GM12801 (cell line): ENCODE data around the gene WSCD2.

Experiments
- TF ChIP-seq, protein P1 (sequence below): IDR thresholded peaks from one replicate; pipeline ENCODE4 v1.5.1; 2011; ENCODE audit warnings: control low read depth; ENCODE audit not compliant: insufficient read length; ENCODE audit errors: extremely low read depth

WSCD2 gene

DNA sequence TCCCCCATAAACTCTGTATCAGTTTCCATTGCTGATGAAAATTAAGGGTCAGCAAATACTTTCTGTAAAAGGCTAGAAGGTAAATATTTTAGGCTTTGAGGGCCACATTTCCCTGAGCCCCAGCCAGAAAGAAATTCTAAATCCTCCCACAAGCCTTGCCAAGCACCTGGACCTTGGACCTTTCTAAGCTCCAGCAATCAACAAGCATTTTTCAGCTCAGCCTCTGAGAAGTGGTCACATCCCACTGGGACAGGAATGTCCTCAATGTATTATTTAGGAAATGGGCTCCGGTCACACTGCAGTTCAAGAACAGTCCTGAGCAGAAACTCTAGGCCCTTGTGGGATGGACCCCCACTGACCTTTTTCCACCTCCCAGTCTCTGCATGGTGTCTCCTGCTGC, 55.9 kb downstream of the WSCD2 start:
- TF ChIP-seq, protein P1, sequence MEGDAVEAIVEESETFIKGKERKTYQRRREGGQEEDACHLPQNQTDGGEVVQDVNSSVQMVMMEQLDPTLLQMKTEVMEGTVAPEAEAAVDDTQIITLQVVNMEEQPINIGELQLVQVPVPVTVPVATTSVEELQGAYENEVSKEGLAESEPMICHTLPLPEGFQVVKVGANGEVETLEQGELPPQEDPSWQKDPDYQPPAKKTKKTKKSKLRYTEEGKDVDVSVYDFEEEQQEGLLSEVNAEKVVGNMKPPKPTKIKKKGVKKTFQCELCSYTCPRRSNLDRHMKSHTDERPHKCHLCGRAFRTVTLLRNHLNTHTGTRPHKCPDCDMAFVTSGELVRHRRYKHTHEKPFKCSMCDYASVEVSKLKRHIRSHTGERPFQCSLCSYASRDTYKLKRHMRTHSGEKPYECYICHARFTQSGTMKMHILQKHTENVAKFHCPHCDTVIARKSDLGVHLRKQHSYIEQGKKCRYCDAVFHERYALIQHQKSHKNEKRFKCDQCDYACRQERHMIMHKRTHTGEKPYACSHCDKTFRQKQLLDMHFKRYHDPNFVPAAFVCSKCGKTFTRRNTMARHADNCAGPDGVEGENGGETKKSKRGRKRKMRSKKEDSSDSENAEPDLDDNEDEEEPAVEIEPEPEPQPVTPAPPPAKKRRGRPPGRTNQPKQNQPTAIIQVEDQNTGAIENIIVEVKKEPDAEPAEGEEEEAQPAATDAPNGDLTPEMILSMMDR, result no peak

DNA sequence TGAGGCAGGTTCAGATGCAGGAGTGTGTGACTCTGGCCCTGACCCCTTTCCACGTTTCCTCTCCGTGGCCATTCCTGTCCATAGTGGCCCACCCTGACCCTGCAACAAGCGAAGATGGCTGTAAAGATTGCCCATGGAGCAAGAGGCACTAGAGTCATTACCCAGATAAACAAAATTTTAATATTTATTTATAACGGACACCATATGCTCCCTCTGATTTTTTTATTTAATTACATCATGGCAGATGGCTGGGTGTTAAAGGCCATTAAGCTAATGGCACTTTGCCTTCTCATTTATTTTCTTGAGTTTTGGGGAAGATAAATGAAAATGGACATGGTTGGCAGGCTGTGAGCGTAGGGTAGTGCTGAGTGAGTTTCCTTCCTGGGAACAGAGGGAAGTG, 58.7 kb downstream of the WSCD2 start:
- TF ChIP-seq, protein P1, result no peak

DNA sequence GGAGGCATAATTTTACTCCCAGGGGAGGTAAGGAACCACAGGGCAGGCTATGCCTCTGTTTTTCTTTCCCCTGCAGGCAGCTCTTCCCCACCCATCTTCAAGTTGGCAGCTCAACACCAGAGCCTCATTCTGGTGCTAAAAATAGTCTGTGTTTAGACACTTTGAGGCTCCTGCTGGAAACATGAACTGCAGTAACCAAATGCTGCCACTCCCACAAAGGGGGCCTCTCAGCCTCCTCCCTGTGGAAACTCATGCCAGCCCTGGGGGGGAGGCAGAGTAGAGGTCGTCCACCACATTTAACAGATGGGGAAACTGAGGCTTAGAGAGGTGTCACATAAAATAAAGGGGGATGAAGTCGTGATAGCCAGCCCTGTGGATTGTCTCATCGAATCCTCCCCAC, 61.4 kb downstream of the WSCD2 start:
- TF ChIP-seq, protein P1, result no peak

DNA sequence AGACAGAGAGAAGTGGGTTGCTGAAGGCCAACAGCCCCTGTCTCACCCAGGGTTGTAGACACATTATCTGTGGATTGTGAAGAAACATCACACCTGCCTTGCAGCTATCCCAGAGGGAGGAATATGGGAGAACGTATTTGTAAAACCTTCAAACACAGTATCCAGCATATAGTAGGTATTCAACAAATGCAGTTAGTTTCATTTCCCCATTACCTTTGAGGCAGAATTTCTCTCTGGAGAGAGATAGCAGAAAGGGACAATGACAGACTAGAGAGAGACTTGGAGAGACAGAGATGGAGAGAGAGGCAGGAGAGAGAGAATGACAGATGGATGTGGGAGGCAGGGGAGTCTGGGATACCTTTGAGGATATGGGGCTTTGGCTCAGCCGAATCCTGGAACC, 62.0 kb downstream of the WSCD2 start:
- TF ChIP-seq, protein P1, result no peak

DNA sequence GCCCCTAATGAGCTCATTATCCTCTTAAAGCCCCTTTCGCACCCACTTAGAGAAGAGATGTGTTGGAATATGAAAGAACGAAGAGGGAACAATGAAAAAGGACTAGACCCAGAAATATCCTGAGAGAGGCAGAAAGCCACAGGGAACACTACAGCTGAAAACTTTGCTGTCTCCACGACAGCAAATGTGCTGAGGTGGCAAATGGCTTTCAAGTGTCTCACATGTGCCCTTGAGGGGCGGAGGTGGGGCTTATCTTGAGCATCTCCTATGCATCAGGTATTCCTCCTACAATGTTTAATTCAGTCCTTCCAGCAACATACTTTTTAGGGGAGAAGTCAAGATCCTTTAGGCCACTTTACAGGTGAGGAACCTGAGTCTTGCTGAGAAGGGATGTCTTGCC, 62.9 kb downstream of the WSCD2 start:
- TF ChIP-seq, protein P1, result no peak

DNA sequence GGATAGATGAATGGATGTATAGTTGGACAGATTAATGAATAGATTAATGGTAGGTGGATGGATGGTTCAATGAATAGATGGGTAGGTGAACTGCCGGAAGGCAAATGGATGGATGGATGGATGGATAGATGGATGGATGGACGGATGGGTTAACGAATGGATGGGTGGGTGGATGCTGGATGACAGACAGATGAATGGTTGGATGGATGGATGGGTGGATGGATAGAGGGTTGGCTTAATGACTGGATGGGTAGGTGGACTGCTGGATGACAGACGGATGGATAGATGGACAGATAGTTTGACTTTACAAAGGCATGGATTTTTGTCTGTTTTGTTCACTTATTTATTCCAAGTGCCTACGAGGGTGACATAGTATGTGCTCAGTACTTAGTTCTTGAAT, 64.4 kb downstream of the WSCD2 start:
- TF ChIP-seq, protein P1, result no peak

DNA sequence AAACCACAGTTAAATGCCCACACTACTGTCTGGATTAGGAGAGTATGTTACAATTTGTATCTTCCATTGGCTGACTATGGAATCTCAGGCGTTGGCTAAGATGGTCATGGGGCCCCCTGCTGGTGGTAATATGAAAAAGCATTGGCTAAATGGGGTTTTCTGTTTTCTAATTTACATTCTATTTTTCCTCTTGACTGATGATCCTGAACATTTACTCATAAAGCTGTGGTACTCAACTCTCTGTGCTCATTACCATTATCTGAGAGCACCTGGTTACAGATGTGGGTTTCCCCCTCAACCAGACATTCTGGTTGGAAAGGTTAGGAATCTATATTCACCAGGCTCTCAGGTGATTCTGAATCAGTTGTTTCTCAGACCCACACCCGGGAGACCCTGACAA, 64.8 kb downstream of the WSCD2 start:
- TF ChIP-seq, protein P1, result no peak

DNA sequence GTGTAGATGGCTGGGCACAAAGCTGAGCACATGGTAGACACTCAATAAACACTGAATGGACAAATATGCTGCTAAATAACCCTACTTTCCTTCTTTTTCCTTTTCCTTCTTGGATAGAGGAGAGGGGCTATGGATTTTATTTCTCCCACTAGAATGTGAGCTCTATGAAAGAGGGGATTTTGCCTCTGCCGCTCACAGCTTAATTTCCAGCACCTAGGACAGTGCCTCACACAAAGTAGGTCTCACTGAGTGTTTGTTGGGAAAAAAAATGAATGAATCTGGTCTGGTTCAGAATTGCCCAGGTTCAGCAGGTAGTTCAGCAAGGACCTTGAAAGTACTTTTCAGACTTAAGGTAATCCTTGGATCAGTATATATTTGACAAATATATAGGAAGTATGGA, 65.5 kb downstream of the WSCD2 start:
- TF ChIP-seq, protein P1, result no peak
